GM19193 (cell line): ENCODE data around the gene ELANE.

Experiments used
- POLR2A ChIP-seq: IDR thresholded peaks from 4 replicates; pipeline ENCODE4 v1.6.1; 2011; ENCODE audit not compliant: insufficient read depth, insufficient read length; ENCODE audit errors: extremely low read depth

ELANE gene

DNA sequence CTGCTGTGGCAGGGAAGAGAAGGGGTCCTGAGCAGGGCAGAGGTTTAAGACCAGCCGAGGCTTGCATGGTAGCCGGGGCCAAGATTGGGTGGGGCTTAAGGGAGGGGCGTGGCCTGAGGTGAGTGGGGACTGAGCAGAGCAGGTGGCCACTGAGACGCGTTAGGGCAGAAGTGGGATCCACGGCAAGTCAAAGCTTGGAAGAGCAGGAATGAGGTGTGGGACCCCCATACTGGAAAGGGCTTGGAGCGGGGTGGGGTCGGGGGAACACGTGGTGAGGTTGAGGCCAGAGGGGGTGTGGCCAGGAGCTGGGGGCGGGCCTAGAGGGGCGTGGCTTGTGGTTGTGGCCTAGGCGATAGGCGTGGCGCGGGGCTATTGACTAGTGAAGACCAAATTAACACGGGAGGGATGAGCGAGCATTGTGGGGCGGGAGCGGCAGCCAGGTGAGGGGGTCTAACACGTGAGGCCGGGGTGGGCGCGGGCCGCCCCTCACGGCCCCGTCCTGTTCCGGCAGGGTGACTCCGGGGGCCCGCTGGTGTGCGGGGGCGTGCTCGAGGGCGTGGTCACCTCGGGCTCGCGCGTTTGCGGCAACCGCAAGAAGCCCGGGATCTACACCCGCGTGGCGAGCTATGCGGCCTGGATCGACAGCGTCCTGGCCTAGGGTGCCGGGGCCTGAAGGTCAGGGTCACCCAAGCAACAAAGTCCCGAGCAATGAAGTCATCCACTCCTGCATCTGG lies 10.6 kb downstream of the ELANE start:
- TF ChIP-seq POLR2A: no peak

DNA sequence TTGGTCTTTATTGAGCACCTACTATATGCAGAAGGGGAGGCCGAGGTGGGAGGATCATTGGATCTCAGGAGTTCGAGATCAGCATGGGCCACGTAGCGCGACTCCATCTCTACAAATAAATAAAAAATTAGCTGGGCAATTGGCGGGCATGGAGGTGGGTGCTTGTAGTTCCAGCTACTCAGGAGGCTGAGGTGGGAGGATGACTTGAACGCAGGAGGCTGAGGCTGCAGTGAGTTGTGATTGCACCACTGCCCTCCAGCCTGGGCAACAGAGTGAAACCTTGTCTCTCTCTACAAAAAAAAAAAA lies 11.2 kb downstream of the ELANE start:
- TF ChIP-seq POLR2A: no peak

DNA sequence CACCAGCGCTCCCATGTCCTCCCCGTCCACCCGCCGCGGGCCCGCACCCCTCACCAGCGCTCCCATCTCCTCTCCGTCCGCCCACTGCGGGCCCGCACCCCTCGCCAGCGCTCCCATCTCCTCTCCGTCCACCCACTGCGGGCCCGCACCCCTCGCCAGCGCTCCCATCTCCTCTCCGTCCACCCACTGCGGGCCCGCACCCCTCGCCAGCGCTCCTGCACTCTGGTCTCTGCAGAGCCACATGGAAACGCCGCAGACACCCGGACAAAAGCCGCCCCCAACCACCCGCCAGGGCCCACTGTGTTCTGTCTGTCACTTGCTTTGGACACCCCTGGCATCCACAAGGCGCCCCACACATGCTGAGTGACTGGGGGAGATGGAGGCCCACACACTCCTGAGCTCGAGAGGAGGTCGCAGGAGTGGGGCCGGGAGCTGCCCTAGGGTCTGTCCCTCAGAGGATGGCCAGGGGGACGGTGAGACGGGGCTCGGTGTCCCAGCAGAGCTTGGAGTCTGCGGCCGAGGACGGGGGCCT lies 14.7 kb downstream of the ELANE start:
- TF ChIP-seq POLR2A: no peak

DNA sequence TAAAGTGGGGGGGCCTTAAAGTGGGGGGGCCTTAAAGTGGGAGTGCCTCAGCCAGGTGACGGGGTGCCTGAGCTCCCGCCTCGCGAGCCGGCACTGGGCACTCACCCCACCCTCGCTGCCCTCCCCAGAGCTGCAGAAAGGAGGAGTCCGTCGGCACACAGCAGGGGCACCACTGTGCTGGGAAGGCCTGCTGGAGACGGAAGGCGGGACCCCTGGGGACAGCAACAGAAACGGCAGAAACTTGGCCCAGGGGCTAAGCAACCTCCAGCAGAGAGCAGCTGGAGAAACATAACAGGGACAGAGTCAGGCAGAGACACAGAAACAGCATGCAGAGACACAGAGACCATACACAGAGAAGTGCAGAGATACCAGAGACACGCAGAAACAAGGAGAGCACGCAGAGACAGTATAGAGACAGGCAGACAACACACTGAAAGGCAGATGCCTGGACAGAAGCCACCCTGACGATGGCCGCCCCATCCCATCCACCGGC lies 15.2 kb downstream of the ELANE start:
- TF ChIP-seq POLR2A: no peak

DNA sequence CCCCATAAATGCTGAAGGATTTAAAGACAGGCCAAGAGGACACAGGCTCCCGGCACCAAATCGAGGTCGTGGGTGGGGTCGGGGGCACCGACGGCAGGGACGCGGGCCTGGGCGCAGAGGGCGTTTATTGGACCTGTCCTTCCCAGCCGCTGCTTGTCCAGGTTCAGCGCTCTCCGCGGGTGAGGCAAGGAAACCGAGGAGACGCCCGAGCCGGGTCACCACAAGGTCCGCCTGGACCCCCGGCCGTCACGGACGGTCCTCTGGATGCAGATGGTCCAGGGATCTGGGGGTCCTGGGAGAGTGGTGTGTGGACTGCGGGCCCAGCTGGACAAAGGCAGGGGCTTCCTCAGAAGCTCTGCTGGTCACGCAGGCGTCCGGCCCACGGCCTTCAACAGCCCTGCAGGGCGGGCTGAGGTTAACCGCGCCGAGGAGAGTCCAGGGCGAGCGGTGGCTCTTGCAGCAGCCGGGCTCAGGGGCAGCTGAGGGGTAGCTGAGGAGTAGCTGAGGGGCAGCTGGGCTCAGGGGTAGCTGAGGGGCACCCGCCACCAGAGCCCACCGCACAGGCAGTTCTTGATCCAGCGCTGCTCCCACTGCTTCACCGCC lies 15.9 kb downstream of the ELANE start:
- TF ChIP-seq POLR2A: no peak

DNA sequence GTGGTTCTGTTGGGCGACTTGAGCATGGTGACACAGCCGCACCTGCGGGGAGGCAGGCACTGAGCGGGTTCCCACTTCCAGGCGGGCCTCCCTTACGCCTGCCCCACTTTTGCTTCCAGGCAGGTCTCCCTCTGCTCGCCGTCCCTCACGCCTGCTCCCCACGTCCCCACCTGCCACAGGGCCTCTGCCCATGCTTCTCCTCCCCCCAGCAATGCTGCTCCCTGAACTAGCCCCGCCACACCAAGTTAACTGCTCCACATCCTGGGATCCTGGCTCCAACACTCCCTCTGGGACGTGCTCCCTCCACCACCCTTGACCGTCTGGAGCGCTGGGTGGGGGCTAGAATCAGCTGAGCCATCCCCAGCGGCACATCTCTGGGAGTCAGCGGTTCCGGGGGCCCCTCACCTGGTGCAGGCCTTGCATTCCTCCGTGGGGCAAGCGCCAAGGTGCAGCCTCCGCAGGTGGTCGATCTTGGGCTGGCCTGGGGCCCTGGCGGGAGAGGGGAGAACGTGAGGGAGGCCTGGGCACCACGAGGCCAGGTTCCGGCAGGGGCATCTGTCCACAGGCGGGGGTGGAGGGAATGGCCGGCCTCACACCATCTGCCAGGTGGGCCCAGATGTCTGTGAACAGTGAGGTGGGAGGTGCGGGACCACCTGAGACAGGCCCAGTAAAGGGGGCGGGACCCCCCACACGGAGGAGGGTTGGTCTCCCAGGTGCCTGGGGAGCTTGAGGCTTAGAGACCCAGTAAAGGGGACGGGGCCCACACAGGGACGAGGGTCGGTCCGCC lies 16.5 kb downstream of the ELANE start:
- TF ChIP-seq POLR2A: no peak

DNA sequence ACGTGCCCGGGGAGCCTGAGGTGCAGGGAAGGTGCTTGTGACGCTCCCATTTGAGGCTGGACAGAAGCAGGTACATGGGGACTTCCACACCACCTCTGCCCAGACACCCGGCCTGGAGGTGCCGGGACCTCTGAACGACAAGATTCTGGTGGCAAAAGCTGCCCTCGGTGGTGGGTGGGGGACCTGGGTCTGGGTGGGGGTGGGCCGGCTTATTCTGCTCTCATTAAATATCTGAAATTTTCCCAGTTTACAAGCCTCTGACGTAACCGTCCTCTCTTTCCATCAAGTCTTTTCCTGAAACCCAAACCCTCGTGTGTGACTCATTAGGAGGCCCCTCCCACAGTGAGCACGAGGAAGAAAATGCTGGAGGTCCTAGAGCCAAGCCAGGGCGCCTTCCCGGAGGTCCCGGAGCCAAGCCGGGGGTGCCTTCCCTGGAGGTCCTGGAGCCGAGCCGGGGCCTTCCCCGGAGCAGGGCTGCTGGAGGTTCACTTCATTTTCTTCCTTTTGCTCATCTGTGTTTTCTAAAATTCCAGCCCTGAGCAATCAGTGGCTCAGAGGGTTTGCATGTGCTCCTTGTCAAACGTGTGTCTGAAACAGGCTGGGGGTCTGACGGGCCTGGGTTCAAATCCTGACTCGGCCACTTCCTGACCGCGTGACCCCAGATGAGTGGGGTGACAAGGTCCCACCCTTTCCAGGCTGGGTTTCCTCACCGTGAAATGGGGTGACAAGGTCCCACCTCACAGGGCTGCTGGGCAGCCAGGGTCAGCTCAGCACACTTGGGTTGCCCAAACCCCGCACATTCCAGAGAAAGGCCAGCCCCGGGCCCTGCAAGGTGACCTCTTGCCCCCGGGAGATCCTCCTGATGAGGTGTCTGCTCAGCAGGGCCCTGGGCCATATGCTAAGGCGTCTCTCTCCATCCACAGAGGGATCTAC lies 17.4 kb downstream of the ELANE start:
- no peak for TF ChIP-seq POLR2A

DNA sequence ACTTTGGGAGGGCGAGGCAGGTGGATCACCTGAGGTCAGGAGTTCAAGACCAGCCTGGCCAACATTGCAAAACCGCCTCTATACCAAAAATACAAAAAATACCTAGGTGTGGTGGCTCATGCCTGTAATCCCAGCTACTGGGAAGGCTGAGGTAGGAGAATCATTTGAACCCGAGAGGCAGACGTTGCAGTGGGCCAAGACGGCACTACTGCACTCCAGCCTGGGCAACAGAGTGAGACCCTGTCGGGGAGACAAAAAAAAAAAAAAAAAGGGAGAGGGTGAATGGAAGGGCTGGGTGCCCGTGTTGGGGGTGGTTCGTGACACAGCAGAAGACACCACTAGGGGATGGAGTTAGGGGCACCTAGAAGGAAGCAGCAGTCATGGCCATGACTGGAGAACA lies 18.2 kb downstream of the ELANE start:
- no peak for TF ChIP-seq POLR2A

DNA sequence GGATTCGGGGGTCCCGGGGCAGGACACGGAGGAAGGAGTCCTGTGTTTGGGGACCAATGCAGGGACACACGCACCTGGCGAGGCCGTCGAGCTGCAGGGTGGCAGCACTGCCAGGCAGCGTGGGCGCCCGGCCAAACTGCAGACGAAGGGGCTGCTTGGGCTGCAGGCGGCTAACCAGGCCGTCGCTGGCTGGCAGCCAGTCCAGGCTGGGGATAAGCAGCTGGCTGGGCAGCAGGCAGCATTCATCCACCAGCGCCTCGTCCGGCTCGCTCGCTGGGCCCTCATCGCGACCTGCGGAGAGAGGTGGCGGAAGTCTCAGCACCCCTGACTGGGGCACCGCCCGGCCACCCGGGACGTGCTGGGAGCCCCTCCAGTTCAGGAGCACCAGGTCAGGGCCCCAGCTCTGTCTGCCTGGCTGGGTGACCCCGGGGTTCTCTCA lies 18.9 kb downstream of the ELANE start:
- TF ChIP-seq POLR2A: no peak

DNA sequence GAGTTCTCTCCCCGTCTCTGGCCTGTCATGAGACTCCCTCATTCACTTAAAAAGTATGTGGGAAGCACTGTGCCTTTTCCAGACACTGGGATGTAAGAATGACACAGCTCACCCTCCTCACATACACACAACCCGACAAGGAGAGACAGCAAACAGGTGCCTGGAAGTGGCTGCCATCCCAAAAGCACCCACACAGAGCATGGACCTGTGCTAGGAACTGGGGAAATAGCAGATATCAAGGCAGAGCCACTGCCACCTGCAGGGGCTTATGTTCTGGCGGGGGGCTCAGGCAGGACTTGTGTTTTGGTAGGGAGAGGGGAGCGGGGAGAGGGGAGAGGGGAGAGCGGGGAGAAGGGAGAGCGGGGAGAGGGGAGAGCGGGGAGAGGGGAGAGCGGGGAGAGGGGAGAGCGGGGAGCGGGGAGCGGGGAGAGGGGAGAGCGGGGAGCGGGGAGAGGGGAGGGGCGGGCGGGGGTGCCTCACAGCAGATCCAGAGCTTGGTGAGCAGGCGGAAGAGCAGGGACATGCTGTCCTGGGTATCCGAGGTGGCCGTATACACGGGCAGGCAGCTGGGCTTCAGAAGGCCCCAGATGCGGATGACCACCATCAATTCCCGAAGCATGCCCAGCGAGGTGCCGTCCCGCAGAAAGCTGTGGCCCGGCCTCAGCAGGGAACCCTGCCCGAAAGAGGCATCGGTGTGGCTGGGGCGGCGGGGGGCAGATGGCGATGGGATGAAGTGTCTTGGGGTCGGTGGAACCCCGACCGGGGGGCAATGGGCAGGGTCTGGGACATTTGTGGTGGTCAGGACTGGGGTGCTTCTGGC lies 19.6 kb downstream of the ELANE start:
- TF ChIP-seq POLR2A: no peak

DNA sequence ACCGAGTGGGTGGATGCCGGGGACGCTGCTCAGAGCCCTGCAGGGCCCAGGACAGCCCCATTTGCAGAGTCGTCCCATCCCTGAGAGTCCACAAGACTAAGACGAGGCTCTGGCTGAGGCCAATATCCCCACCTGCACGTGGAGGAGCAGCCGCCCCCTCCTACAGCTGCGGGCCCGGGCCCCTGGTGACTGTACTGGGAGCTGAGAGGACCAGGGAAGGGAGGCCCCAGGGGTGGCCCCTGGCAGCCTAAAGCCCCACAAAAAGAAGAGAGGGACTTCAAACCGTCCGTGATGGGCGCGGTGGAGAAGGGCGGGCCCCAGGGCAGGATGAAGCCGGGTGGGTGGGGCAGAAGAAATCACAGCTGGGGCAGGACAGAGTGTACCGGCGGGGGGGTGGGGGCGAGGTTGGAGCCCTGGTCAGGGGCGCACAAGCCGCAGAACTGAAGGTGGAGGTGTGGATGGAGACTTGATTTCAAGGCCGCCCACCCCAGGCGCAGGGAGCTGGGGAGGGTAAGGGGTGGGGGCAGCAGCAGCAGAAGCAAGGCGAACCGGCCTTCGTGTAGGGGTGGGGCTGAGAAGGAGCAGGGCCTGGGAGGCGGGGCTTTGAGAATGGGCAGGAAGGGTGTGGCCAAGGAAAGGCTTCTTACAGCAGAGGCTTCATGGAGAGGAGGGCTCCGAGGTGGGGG lies 20.3 kb downstream of the ELANE start:
- no peak for TF ChIP-seq POLR2A

DNA sequence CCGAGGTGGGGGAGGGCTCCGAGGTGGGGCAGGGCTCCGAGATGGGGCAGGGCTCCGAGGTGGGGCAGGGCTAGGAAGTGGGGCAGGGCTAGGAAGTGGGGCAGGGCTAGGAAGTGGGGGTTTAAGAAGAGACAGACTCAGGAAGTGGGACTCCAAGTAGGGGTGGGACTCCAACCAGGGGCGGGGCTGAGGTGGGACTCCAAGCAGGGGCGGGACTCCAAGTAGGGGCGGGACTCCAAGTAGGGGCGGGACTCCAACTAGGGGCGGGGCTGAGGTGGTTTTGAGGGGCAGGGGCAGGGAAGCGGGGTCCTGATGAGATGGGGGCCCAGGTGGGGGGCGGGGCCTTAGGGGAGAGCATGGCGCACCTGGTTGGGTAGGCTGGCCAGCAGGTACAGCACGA lies 21.0 kb downstream of the ELANE start:
- no peak for TF ChIP-seq POLR2A

DNA sequence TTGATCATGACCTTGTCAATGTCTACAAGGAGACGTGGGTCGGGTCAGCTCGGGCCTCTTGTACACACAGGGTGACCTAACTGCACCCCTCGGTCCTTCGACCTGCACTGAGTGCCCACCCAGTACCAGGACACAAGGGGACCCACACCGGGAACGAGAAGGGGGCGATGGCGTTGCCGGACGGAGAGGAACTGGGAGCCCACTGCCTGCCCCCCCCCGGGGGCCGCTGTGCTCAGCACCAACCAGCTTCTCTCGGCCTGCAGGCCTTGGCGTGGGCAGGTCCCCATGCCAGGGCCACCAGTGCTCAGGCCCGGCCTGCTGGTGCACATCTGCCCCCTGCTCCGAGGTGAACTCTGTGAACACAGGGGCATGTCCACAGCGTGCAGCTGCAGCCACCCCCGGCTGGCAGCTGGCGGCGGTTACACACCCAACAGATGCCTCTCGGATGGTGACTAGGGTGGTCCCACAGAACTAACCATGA lies 21.5 kb downstream of the ELANE start:
- TF ChIP-seq POLR2A: no peak
